ENCODE data around the gene KLHDC8B. TPM values are rescaled to one million over a fixed set of nuclear protein-coding genes. Genes with fewer than 3 reads are reported as not detected.

The KLHDC8B gene
- total and polyA plus RNA-seq, 2 donors (not counting 1 experiment from before 2014, with no cell fraction given): 34.4 to 40.5 TPM

DNA sequence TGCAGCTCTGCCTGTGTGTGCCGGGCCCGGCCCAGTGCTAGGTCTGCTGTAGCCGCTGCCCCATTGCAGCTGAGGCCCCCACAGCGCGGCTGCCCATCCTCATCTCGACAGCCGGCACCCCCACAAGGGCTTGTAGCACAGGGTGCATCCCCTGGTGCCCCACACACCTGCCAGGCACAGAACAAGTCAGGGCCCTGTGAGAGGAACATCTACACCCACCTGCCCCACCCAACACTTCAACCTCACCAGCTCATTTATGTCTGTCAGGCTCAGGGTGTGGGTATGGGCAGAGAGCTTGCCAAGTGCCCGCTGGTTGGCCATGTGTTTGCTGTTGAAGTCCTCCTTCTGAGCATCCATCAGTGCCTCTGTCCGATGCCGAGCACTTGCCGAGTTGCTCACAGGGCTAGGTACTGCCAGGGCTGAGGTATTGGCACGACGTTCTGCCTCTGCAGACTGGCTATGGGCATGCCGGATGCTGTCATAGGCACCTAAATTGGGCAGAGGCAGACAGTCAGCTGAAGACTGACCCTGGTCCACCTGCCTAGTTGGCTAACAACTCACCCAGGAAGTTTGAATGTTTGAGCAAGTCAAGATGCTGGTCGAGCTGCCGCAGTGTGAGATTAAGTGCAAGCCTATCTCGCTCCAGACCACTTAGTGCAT is 48.4 kb upstream of the KLHDC8B start:
- Histone ChIP-seq H3K36me3 (ENCODE audit: control insufficient read depth, insufficient read depth, low read length) (peaks cover 36% of the 10 kb centered on the region), H3K4me2 (ENCODE audit: extremely low read depth, insufficient read depth, low read length) (no peak overlapping the region), H4K20me1 (ENCODE audit: control insufficient read depth, extremely low read depth, insufficient read depth, low read length) (no peaks in the 10 kb centered on the region), H3K27me3 (ENCODE audit: control insufficient read depth, insufficient read depth, low read length) (no peaks in the 10 kb centered on the region), H3K4me1 (ENCODE audit: control insufficient read depth, extremely low read depth, insufficient read depth, low read length) (peaks cover 9% of the 10 kb centered on the region), H3K9me3 (ENCODE audit: control insufficient read depth, insufficient read depth, low read depth, low read length) (no peaks in the 10 kb centered on the region), H3K4me3 (replicated peaks in 1 of 4; ENCODE audit: control extremely low read depth in 1 of 4, insufficient read depth in 1 of 4, low read depth in 3 of 4, low read length in 4 of 4) (no peak overlapping the region), H3K27ac (ENCODE audit: insufficient read depth, low read length) (no peak overlapping the region), H2AFZ (ENCODE audit: low read length) (no peak overlapping the region), H3K79me2 (ENCODE audit: control insufficient read depth, insufficient read depth, low read length) (peaks cover 16% of the 10 kb centered on the region), H3K9ac (ENCODE audit: insufficient read depth, low read length) (no peak overlapping the region)
- TF ChIP-seq EZH2 (IDR thresholded peaks at IDR 0.05; ENCODE audit: low read length, missing control alignments): no peak
- TF ChIP-seq, protein P1, sequence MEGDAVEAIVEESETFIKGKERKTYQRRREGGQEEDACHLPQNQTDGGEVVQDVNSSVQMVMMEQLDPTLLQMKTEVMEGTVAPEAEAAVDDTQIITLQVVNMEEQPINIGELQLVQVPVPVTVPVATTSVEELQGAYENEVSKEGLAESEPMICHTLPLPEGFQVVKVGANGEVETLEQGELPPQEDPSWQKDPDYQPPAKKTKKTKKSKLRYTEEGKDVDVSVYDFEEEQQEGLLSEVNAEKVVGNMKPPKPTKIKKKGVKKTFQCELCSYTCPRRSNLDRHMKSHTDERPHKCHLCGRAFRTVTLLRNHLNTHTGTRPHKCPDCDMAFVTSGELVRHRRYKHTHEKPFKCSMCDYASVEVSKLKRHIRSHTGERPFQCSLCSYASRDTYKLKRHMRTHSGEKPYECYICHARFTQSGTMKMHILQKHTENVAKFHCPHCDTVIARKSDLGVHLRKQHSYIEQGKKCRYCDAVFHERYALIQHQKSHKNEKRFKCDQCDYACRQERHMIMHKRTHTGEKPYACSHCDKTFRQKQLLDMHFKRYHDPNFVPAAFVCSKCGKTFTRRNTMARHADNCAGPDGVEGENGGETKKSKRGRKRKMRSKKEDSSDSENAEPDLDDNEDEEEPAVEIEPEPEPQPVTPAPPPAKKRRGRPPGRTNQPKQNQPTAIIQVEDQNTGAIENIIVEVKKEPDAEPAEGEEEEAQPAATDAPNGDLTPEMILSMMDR (conservative IDR thresholded peaks at IDR 0.05 in 1 of 2, IDR thresholded peaks at IDR 0.05 in 1 of 2; ENCODE audit: low read depth in 1 of 2, low read length in 2 of 2): no peak
- DNase-seq (ENCODE audit: low read depth in 2 of 2): no peak

DNA sequence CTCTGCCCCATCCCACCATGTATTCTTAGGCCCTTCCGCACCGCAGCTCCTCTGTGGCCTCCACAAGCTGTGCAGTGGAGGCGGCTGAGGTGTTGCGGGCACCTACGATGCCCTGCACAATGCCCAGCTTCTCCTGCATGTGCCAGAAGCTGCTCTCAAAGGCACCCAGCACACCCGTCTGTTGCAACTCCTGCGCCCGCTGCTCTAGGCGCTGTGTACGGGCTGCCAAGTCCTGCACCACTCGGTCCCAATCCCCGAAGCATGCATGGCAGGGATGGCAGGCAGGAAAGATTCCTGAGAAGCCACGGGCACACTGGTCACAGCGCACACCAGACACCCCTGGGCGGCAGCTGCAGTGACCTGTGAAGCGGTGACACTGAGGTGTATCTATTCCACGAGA is 47.7 kb upstream of the KLHDC8B start:
- Histone ChIP-seq H3K9me3 (ENCODE audit: control insufficient read depth, insufficient read depth, low read depth, low read length) (no peaks in the 10 kb centered on the region), H3K27ac (ENCODE audit: insufficient read depth, low read length) (no peak overlapping the region), H3K4me1 (ENCODE audit: control insufficient read depth, extremely low read depth, insufficient read depth, low read length) (peaks cover 9% of the 10 kb centered on the region), H3K36me3 (ENCODE audit: control insufficient read depth, insufficient read depth, low read length) (peaks cover 43% of the 10 kb centered on the region), H3K27me3 (ENCODE audit: control insufficient read depth, insufficient read depth, low read length) (no peaks in the 10 kb centered on the region), H3K9ac (ENCODE audit: insufficient read depth, low read length) (no peak overlapping the region), H3K4me3 (replicated peaks in 1 of 4; ENCODE audit: control extremely low read depth in 1 of 4, insufficient read depth in 1 of 4, low read depth in 3 of 4, low read length in 4 of 4) (no peak overlapping the region), H2AFZ (ENCODE audit: low read length) (no peak overlapping the region), H3K79me2 (ENCODE audit: control insufficient read depth, insufficient read depth, low read length) (peaks cover 16% of the 10 kb centered on the region), H3K4me2 (ENCODE audit: extremely low read depth, insufficient read depth, low read length) (no peak overlapping the region), H4K20me1 (ENCODE audit: control insufficient read depth, extremely low read depth, insufficient read depth, low read length) (no peaks in the 10 kb centered on the region)
- DNase-seq (ENCODE audit: low read depth in 2 of 2): no peak
- TF ChIP-seq EZH2 (IDR thresholded peaks at IDR 0.05; ENCODE audit: low read length, missing control alignments): no peak
- TF ChIP-seq, protein P1 (conservative IDR thresholded peaks at IDR 0.05 in 1 of 2, IDR thresholded peaks at IDR 0.05 in 1 of 2; ENCODE audit: low read depth in 1 of 2, low read length in 2 of 2): no peak

DNA sequence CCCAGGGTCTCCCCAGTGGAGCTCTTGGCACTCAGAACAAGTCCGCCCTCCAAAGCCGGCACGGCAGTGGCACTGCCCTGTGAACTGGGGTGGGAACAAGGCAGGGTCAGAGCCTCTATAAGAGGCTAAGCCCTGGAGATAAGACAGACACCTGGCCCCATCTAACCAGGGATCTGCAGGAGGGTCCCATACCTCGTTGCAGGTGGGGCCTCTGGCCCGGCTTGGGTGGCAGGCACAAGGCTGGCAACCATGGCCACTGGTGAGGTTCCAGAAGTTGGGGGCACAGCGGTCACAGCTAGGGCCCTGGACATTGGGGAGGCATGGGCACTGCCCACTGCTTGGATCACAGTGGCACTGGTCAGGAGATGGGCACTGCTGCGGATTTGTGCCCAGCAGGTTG is 47.2 kb upstream of the KLHDC8B start:
- TF ChIP-seq EZH2 (IDR thresholded peaks at IDR 0.05; ENCODE audit: low read length, missing control alignments): no peak
- TF ChIP-seq, protein P1 (conservative IDR thresholded peaks at IDR 0.05 in 1 of 2, IDR thresholded peaks at IDR 0.05 in 1 of 2; ENCODE audit: low read depth in 1 of 2, low read length in 2 of 2): no peak
- Histone ChIP-seq H3K4me1 (ENCODE audit: control insufficient read depth, extremely low read depth, insufficient read depth, low read length) (peaks cover 9% of the 10 kb centered on the region), H3K79me2 (ENCODE audit: control insufficient read depth, insufficient read depth, low read length) (peaks cover 11% of the 10 kb centered on the region), H3K27ac (ENCODE audit: insufficient read depth, low read length) (no peak overlapping the region), H4K20me1 (ENCODE audit: control insufficient read depth, extremely low read depth, insufficient read depth, low read length) (no peaks in the 10 kb centered on the region), H3K9me3 (ENCODE audit: control insufficient read depth, insufficient read depth, low read depth, low read length) (no peaks in the 10 kb centered on the region), H3K9ac (ENCODE audit: insufficient read depth, low read length) (no peak overlapping the region), H3K4me3 (replicated peaks in 1 of 4; ENCODE audit: control extremely low read depth in 1 of 4, insufficient read depth in 1 of 4, low read depth in 3 of 4, low read length in 4 of 4) (no peak overlapping the region), H2AFZ (ENCODE audit: low read length) (no peak overlapping the region), H3K4me2 (ENCODE audit: extremely low read depth, insufficient read depth, low read length) (no peak overlapping the region), H3K36me3 (ENCODE audit: control insufficient read depth, insufficient read depth, low read length) (peaks cover 44% of the 10 kb centered on the region), H3K27me3 (ENCODE audit: control insufficient read depth, insufficient read depth, low read length) (no peaks in the 10 kb centered on the region)
- no peak for DNase-seq (ENCODE audit: low read depth in 2 of 2)
